ENCODE results near the gene B4GALNT4.
"Not testable (repeated sequence)": the region's sequence is repeated elsewhere in the genome, so short reads cannot be mapped to it uniquely, and the experiment has no call there.

B4GALNT4 gene

GRCh38 chr11:408154-409007 lies 39.1 kb downstream of the B4GALNT4 start:
- Histone ChIP-seq H3K27me3 (ENCODE audit: control insufficient read depth in 1 of 2, insufficient read depth in 2 of 2, low read length in 2 of 2) (no peaks in the 10 kb centered on the region), H3K27ac (ENCODE audit: low read depth, low read length) (no peak overlapping the region), H3K4me1 (ENCODE audit: control insufficient read depth in 1 of 2, insufficient read depth in 2 of 2, low read length in 2 of 2) (peaks cover 14 to 20% of the 10 kb centered on the region in 2 donors), H3K9me3 (ENCODE audit: control insufficient read depth in 1 of 2, low read length in 2 of 2) (no peaks in the 10 kb centered on the region), H3K36me3 (ENCODE audit: control insufficient read depth in 1 of 2, insufficient read depth in 2 of 2, low read length in 2 of 2) (peaks cover 8 to 23% of the 10 kb centered on the region in 2 donors), H3K4me3 (ENCODE audit: low read depth in 1 of 2, low read length in 2 of 2) (no peak overlapping the region), H3K9ac (ENCODE audit: low read depth in 1 of 2, low read length in 2 of 2) (no peak overlapping the region)

DNA sequence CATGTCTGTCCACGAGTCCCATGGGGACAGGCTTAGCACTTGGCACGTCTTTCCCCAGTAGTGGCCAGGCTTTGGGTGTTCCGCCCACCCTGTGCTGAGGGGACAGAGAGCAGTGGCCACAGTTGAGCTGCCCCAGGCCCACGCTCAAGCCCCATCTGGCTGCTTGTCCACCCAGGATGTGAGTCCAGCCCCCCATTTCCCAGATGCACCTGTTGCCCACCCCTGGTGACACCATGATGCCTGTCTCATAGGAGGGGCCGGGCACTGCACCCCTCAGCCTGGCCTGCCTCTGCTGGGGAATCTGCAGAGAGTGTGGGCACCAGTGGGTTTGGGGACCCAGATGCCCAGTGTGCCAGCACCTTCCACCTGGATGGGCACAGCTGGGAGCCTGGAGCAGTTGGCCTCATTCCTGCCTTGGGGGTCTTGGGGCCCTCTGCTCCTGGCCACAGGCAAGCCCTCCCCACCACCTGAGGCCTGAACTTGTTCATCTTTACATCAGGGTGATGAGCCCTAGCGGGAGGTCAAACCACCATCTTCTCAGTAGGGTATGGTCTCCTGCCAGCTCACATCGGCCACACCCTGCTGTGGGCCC lies 39.8 kb downstream of the B4GALNT4 start:
- Histone ChIP-seq H3K27ac (ENCODE audit: low read depth, low read length) (no peak overlapping the region), H3K36me3 (ENCODE audit: control insufficient read depth in 1 of 2, insufficient read depth in 2 of 2, low read length in 2 of 2) (peaks cover 2 to 15% of the 10 kb centered on the region in 2 donors), H3K4me3 (ENCODE audit: low read depth in 1 of 2, low read length in 2 of 2) (no peak overlapping the region), H3K9me3 (ENCODE audit: control insufficient read depth in 1 of 2, low read length in 2 of 2) (no peaks in the 10 kb centered on the region), H3K27me3 (ENCODE audit: control insufficient read depth in 1 of 2, insufficient read depth in 2 of 2, low read length in 2 of 2) (no peaks in the 10 kb centered on the region), H3K4me1 (ENCODE audit: control insufficient read depth in 1 of 2, insufficient read depth in 2 of 2, low read length in 2 of 2) (peaks cover 15 to 22% of the 10 kb centered on the region in 2 donors), H3K9ac (ENCODE audit: low read depth in 1 of 2, low read length in 2 of 2) (no peak overlapping the region)

- no peak overlapping the region for H3K27ac ChIP-seq (ENCODE audit: low read depth, low read length)
- H3K36me3 ChIP-seq (ENCODE audit: control insufficient read depth in 1 of 2, insufficient read depth in 2 of 2, low read length in 2 of 2) = peaks cover 0 to 9% of the 10 kb centered on the region in 2 donors
- no peaks in the 10 kb centered on the region for H3K27me3 ChIP-seq (ENCODE audit: control insufficient read depth in 1 of 2, insufficient read depth in 2 of 2, low read length in 2 of 2)
- no peak overlapping the region for H3K4me3 ChIP-seq (ENCODE audit: low read depth in 1 of 2, low read length in 2 of 2)
- H3K9ac ChIP-seq (ENCODE audit: low read depth in 1 of 2, low read length in 2 of 2) = no peak overlapping the region
- H3K4me1 ChIP-seq (ENCODE audit: control insufficient read depth in 1 of 2, insufficient read depth in 2 of 2, low read length in 2 of 2) = peaks cover 20 to 29% of the 10 kb centered on the region in 2 donors
- no peaks in the 10 kb centered on the region for H3K9me3 ChIP-seq (ENCODE audit: control insufficient read depth in 1 of 2, low read length in 2 of 2)
Observed at GRCh38 chr11:409600-410483, 40.5 kb downstream of the B4GALNT4 start.

DNA sequence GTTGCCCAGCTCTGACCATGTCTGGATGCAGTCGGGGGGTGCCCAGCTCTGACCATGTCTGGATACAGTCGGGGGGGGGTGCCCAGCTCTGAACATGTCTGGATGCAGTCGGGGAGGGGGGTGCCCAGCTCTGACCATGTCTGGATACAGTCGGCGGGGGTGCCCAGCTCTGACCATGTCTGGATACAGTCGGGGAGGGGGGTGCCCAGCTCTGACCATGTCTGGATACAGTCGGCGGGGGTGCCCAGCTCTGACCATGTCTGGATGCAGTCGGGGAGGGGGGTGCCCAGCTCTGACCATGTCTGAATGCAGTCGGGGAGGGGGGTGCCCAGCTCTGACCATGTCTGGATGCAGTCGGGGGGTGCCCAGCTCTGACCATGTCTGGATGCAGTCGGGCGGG lies 41.4 kb downstream of the B4GALNT4 start:
- not testable (repeated sequence) for H3K36me3 ChIP-seq (ENCODE audit: control insufficient read depth in 1 of 2, insufficient read depth in 2 of 2, low read length in 2 of 2); H3K27me3 ChIP-seq (ENCODE audit: control insufficient read depth in 1 of 2, insufficient read depth in 2 of 2, low read length in 2 of 2); H3K4me3 ChIP-seq (ENCODE audit: low read depth in 1 of 2, low read length in 2 of 2); H3K9ac ChIP-seq (ENCODE audit: low read depth in 1 of 2, low read length in 2 of 2); H3K9me3 ChIP-seq (ENCODE audit: control insufficient read depth in 1 of 2, low read length in 2 of 2); H3K27ac ChIP-seq (ENCODE audit: low read depth, low read length)
- peaks cover 26 to 37% of the 10 kb centered on the region in 2 donors for H3K4me1 ChIP-seq (ENCODE audit: control insufficient read depth in 1 of 2, insufficient read depth in 2 of 2, low read length in 2 of 2)

GRCh38 chr11:411520-411919 lies 42.2 kb downstream of the B4GALNT4 start:
- peaks cover 26 to 39% of the 10 kb centered on the region in 2 donors for H3K4me1 ChIP-seq (ENCODE audit: control insufficient read depth in 1 of 2, insufficient read depth in 2 of 2, low read length in 2 of 2)
- not testable (repeated sequence) for H3K9ac ChIP-seq (ENCODE audit: low read depth in 1 of 2, low read length in 2 of 2)

DNA sequence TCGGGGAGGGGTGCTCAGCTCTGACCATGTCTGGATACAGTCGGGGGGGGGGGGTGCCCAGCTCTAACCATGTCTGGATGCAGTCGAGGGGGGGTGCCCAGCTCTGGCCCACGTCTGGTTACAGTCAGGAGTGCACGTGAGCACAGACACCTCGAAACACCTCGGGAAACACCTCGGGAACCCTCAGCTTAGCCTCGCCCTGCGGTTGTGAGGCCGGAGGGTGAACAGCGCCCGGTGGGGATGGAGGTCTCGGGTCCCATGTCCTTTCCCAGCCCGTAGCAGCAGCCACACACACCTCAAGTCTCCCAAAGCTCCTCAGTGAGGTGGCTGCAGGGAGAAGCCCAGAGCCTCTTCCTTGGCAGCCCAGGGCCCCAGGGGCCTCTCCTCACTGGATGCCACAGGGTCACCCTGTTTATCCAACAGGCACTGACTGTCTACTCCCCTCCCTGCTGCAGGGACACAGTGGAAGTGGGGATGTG lies 43.4 kb downstream of the B4GALNT4 start:
- H3K4me1 ChIP-seq (ENCODE audit: control insufficient read depth in 1 of 2, insufficient read depth in 2 of 2, low read length in 2 of 2) = peaks cover 19 to 38% of the 10 kb centered on the region in 2 donors
- peaks cover 0 to 3% of the 10 kb centered on the region in 2 donors for H3K36me3 ChIP-seq (ENCODE audit: control insufficient read depth in 1 of 2, insufficient read depth in 2 of 2, low read length in 2 of 2)
- no peaks in the 10 kb centered on the region for H3K27me3 ChIP-seq (ENCODE audit: control insufficient read depth in 1 of 2, insufficient read depth in 2 of 2, low read length in 2 of 2)
- H3K27ac ChIP-seq (ENCODE audit: low read depth, low read length) = no peak overlapping the region
- no peaks in the 10 kb centered on the region for H3K9me3 ChIP-seq (ENCODE audit: control insufficient read depth in 1 of 2, low read length in 2 of 2)
- H3K4me3 ChIP-seq (ENCODE audit: low read depth in 1 of 2, low read length in 2 of 2) = no peak overlapping the region
- H3K9ac ChIP-seq (ENCODE audit: low read depth in 1 of 2, low read length in 2 of 2) = peak overlapping the region in 1 of 2 donors; percentile 6

More at GRCh38 chr11:411520-411919, 42.2 kb downstream of the B4GALNT4 start:
- not testable (repeated sequence) for H3K9me3 ChIP-seq (ENCODE audit: control insufficient read depth in 1 of 2, low read length in 2 of 2); H3K27ac ChIP-seq (ENCODE audit: low read depth, low read length); H3K27me3 ChIP-seq (ENCODE audit: control insufficient read depth in 1 of 2, insufficient read depth in 2 of 2, low read length in 2 of 2); H3K36me3 ChIP-seq (ENCODE audit: control insufficient read depth in 1 of 2, insufficient read depth in 2 of 2, low read length in 2 of 2); H3K4me3 ChIP-seq (ENCODE audit: low read depth in 1 of 2, low read length in 2 of 2)

DNA sequence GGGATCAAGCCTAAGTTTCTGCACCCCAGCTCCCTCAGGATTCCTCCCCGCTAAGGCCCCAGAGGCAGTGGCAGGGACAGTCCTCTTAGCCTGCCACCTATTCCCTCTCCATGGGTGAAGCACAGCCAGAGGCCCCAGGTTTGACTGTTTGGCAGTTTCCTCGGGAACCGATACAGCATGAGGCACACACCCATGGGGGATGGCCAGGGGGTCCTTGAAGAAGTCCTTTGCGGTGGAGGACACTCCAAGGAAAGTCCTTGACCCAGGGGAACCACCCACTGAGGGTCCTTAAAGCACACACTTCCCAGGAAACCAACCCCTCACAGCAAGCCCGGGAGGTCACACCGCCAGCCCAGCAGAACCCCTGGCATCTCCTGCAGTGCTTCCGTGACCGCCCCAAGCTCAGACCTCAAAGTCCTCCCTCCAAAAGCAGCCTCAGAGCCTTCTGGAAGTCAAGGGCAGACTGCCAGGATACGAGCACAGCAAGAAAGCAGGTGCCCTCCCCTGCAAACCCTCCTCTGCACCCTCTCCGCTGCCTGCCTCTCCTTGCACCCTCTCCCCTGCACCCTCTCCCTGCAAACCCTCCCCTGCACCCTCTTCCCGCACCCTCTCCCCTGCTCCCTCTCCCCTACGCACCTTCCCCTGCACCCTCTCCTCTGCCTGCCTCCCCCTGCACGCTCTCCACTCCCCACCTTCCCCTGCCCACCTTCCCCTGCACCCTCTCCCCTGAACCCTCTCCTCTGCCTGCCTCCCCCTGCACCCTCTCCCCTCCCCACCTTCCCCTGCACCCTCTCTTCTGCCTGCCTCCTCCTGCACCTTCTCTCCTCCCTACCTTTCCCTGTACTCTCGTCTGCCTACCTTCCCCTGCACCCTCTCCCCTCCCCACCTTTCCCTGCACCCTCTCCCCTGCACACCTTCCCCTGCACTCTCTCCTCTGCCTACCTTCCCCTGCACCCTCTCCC lies 44.1 kb downstream of the B4GALNT4 start:
- peak overlapping the region in 1 of 2 donors; percentile 6 for H3K9ac ChIP-seq (ENCODE audit: low read depth in 1 of 2, low read length in 2 of 2)
- no peak overlapping the region for H3K27ac ChIP-seq (ENCODE audit: low read depth, low read length)
- peak overlapping the region in 1 of 2 donors; percentile 21 for H3K4me3 ChIP-seq (ENCODE audit: low read depth in 1 of 2, low read length in 2 of 2)
- H3K9me3 ChIP-seq (ENCODE audit: control insufficient read depth in 1 of 2, low read length in 2 of 2) = no peaks in the 10 kb centered on the region
- H3K27me3 ChIP-seq (ENCODE audit: control insufficient read depth in 1 of 2, insufficient read depth in 2 of 2, low read length in 2 of 2) = no peaks in the 10 kb centered on the region
- H3K4me1 ChIP-seq (ENCODE audit: control insufficient read depth in 1 of 2, insufficient read depth in 2 of 2, low read length in 2 of 2) = peaks cover 19 to 39% of the 10 kb centered on the region in 2 donors
- peaks cover 0 to 3% of the 10 kb centered on the region in 2 donors for H3K36me3 ChIP-seq (ENCODE audit: control insufficient read depth in 1 of 2, insufficient read depth in 2 of 2, low read length in 2 of 2)

- no peak overlapping the region for H3K27ac ChIP-seq (ENCODE audit: low read depth, low read length)
- peak overlapping the region in 1 of 2 donors; percentile 43 for H3K9ac ChIP-seq (ENCODE audit: low read depth in 1 of 2, low read length in 2 of 2)
- peak overlapping the region; percentile 48 to 74 for H3K4me3 ChIP-seq (ENCODE audit: low read depth in 1 of 2, low read length in 2 of 2)
Observed at GRCh38 chr11:414318-414857, 45.1 kb downstream of the B4GALNT4 start.

DNA sequence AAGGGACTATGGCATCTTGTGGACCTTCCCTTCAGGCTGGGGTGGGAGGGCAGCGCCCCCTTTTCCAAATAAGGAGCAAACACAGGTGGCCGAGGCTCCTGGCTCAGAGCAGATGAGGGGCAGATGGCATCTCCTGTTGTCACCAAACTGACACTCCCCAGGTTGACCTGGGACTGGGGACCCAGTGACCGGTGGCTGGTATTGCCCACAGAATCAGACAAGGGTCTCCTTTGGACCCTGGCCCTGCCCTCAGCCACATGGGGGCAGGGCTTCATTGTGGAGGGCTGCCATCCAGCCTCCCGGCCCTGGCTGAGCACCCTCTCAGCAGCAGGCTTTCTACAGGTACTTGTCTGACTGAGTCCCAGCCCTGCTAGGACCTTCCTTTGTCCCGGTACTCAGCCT lies 46.3 kb downstream of the B4GALNT4 start:
- peak overlapping the region; percentile 46 for H3K27ac ChIP-seq (ENCODE audit: low read depth, low read length)
- H3K9ac ChIP-seq (ENCODE audit: low read depth in 1 of 2, low read length in 2 of 2) = peak overlapping the region; percentile 59 to 77
- no peaks in the 10 kb centered on the region for H3K36me3 ChIP-seq (ENCODE audit: control insufficient read depth in 1 of 2, insufficient read depth in 2 of 2, low read length in 2 of 2)
- peaks cover 19 to 39% of the 10 kb centered on the region in 2 donors for H3K4me1 ChIP-seq (ENCODE audit: control insufficient read depth in 1 of 2, insufficient read depth in 2 of 2, low read length in 2 of 2)
- H3K27me3 ChIP-seq (ENCODE audit: control insufficient read depth in 1 of 2, insufficient read depth in 2 of 2, low read length in 2 of 2) = no peaks in the 10 kb centered on the region
- peak overlapping the region; percentile 73 to 77 for H3K4me3 ChIP-seq (ENCODE audit: low read depth in 1 of 2, low read length in 2 of 2)
- H3K9me3 ChIP-seq (ENCODE audit: control insufficient read depth in 1 of 2, low read length in 2 of 2) = no peaks in the 10 kb centered on the region

More at GRCh38 chr11:414318-414857, 45.1 kb downstream of the B4GALNT4 start:
- peaks cover 19 to 39% of the 10 kb centered on the region in 2 donors for H3K4me1 ChIP-seq (ENCODE audit: control insufficient read depth in 1 of 2, insufficient read depth in 2 of 2, low read length in 2 of 2)
- H3K9me3 ChIP-seq (ENCODE audit: control insufficient read depth in 1 of 2, low read length in 2 of 2) = no peaks in the 10 kb centered on the region
- no peaks in the 10 kb centered on the region for H3K27me3 ChIP-seq (ENCODE audit: control insufficient read depth in 1 of 2, insufficient read depth in 2 of 2, low read length in 2 of 2)
- H3K36me3 ChIP-seq (ENCODE audit: control insufficient read depth in 1 of 2, insufficient read depth in 2 of 2, low read length in 2 of 2) = peaks cover 0 to 3% of the 10 kb centered on the region in 2 donors

All from duodenal mucosa (tissue), 2 donors.